NCI-H187 treated with DMSO at 0.1 percent for 48 hours (cell line): ENCODE measurements around the gene TINAGL1.

Experiments
- DNase-seq: peaks from one replicate; lab custom pipeline; 2025; lab: John Stamatoyannopoulos, UW

The TINAGL1 gene

GRCh38 chr1:31607360-31607759, 31.0 kb downstream of the TINAGL1 start:
- DNase-seq = no peak

- DNase-seq = no peak
Observed at GRCh38 chr1:31609514-31610118, 33.3 kb downstream of the TINAGL1 start.

GRCh38 chr1:31614414-31615005, 38.2 kb downstream of the TINAGL1 start:
- DNase-seq = no peak

GRCh38 chr1:31615414-31615813, 39.1 kb downstream of the TINAGL1 start:
- no peak for DNase-seq

- no peak for DNase-seq
Observed at GRCh38 chr1:31615939-31616338, 39.6 kb downstream of the TINAGL1 start.

- DNase-seq = no peak
Observed at GRCh38 chr1:31617218-31617915, 41.1 kb downstream of the TINAGL1 start, which contains the start of gene HCRTR1. Gene HCRTR1 (plus strand): TSS chr1:31617689. CDS start chr1:31619193, 1,504 bp downstream.

- no peak for DNase-seq
Observed at GRCh38 chr1:31617916-31618746, 41.8 kb downstream of the TINAGL1 start.

GRCh38 chr1:31618916-31619846, 42.9 kb downstream of the TINAGL1 start:
- no peak for DNase-seq

GRCh38 chr1:31620631-31621497, 44.5 kb downstream of the TINAGL1 start:
- DNase-seq = no peak

GRCh38 chr1:31621498-31621820, 45.1 kb downstream of the TINAGL1 start:
- DNase-seq = no peak

GRCh38 chr1:31621847-31622730, 45.8 kb downstream of the TINAGL1 start:
- no peak for DNase-seq

- DNase-seq = no peak
Observed at GRCh38 chr1:31623365-31623764, 47.0 kb downstream of the TINAGL1 start.

GRCh38 chr1:31624309-31624708, 48.0 kb downstream of the TINAGL1 start:
- no peak for DNase-seq

GRCh38 chr1:31624731-31625514, 48.6 kb downstream of the TINAGL1 start:
- DNase-seq = no peak

GRCh38 chr1:31625561-31626222, 49.4 kb downstream of the TINAGL1 start:
- DNase-seq = no peak

GRCh38 chr1:31626223-31627207, 50.2 kb downstream of the TINAGL1 start:
- DNase-seq = no peak
